NOMO-1 treated with dmso at 0.1 percent for 144 hours (cell line): ENCODE data around the gene HCAR3.
"Not testable (repeated sequence)": the region's sequence is repeated elsewhere in the genome, so short reads cannot be mapped to it uniquely, and the experiment has no call there.

Source experiments
- DNase-seq: peaks from one replicate; lab custom pipeline; 2025; ENCODE audit not compliant: unreplicated experiment; lab: John Stamatoyannopoulos, UW

The HCAR3 gene

DNA sequence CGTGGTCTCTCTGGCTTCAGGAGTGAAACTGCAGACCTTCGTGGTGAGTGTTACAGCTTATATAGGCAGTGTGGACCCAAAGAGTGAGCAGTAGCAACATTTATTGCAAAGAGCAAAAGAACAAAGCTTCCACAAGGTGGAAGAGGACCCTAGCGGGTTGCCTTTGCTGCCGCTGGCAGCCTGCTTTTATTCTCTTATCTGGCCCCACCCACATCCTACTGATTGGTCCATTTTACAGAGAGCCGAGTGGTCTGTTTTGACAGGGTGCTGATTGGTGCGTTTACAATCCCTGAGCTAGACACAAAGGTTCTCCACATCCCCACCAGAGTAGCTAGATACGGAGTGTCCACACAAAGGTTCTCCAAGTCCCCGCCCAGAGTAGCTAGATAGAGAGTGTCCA is 40.6 kb downstream of the HCAR3 start:
- not testable (repeated sequence) for DNase-seq

GRCh38 chr12:122672515-122672914 is 44.1 kb downstream of the HCAR3 start:
- no peak for DNase-seq

DNA sequence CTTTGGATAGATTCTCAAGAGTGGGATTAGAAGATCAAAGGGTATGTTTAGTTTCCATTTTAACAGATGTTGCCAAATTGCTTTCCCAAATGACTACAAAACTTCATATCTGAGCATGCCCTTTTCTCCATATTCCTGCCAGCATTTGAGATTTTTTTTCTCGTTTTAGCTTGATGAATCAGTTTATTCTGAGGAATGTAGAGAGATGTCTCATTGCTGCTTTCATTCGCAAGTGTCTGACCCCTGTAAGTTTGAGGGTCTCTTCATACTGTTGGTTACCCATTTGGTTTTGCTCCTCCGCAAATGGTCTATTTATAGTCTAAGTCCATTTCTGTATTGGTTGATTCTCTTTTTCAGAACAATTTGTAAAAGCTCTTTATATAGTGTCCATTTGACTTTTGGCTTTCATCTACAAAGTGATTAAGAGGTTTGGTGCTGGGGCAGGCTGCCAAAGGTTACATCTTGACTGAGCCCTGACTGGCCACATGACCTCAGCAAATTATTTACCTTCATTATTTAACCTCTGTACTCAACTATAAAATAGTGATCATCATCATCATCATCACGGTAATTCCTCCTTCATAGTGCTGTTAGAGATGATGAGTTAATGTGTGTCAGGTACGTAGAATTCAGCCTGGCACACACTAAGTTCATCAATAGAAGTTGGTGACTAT is 47.1 kb downstream of the HCAR3 start:
- no peak for DNase-seq

GRCh38 chr12:122668268-122668667 is 48.3 kb downstream of the HCAR3 start:
- no peak for DNase-seq

DNA sequence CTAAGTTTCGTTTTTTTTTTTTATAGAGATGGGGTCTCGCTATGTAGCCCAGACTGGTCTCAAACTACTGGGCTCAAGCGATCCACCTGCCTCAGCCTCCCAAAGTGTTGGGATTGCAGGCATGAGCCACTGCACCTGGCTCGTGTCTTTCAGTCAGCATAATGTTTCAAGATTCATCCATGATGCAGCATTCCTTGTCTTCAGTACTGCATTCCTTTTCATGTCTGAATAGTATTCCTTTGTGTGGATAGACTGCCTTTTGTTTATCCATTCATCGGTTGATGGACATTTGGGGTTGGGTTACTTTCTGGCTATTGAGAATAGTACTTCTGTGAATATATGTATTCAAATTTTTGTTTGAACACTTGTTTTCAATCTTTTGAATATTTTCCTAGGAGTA is 50.9 kb downstream of the HCAR3 start:
- no peak for DNase-seq

DNA sequence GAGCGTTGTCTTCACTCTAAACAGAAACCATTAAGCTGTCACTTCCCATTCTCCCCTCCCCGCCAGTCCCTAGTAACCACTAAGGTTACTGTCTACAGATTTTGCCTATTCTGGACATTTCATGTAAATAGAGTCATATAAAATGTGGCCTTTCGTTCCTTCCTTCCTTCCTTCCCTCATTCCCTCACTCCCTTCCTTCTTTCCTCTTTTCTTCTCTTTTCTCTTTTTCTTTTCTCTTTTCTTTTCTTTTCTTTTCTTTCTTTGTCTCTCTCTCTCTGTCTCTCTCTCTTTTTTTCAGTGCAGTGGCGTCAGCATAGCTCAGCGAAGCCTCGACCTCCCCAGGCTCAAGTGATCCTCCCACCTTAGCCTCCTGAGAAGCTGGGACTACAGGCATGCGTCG is 51.3 kb downstream of the HCAR3 start:
- DNase-seq = no peak
